B cell (primary cell): ENCODE measurements around the gene FZD2. TPM values are rescaled to one million over a fixed set of nuclear protein-coding genes. Genes with fewer than 3 reads are reported as not detected.
A peak's percentile ranks its signal among the peaks of the same experiment; 100 is the strongest.

Experiments used
- ATAC-seq: fragments of 200-7000 bp; cut with Tn5 transposase; one replicate; pipeline ENCODE4 v1.10.0; 2021; ENCODE audit warnings: low read depth, mild to moderate bottlenecking, moderate number of reproducible peaks, moderate library complexity
- CTCF ChIA-PET: fragments of 350-600 bp; sonication (Branson Sonifier 250); formaldehyde crosslinking; loops from one replicate; lab custom pipeline; 2021; ENCODE audit warnings: antibody characterized with exemption, inconsistent platforms; lab: Charles Lee
- POLR2A ChIA-PET: fragments of 350-600 bp; sonication (Branson Sonifier 250); formaldehyde crosslinking; loops from one replicate; lab custom pipeline; 2021; ENCODE audit warnings: antibody characterized with exemption; lab: Charles Lee
- DNase-seq: peaks from one replicate; pipeline ENCODE4 v3.0.0; 2013
- H2AFZ ChIP-seq: 2 replicates; pipeline ENCODE4 v1.6.1; 2012; ENCODE audit warnings: mild to moderate bottlenecking, low read depth, low read length; ENCODE audit not compliant: insufficient read depth, poor library complexity, severe bottlenecking
- H3K27ac ChIP-seq, 2 donors: 1 replicate in 1 of 2; 2 replicates in 1 of 2; pipeline ENCODE4 v1.5.1; 2012 to 2013; ENCODE audit warnings: low read length in 2 of 2, mild to moderate bottlenecking in 2 of 2, moderate library complexity in 1 of 2
- H3K27me3 ChIP-seq, 4 experiments: fragments of 200-600 bp in 1 of 4; sonication (generic) in 1 of 4; replicated peaks in 1 of 4; 1 replicate in 2 of 4; 2 replicates in 2 of 4; pipeline versions ENCODE4 v1.6.1 to v1.7.0; 2013 to 2016; ENCODE audit warnings: low read length in 3 of 4, mild to moderate bottlenecking in 2 of 4, mixed read lengths in 1 of 4, moderate library complexity in 1 of 4; ENCODE audit not compliant: insufficient read depth in 4 of 4, control insufficient read depth in 3 of 4; ENCODE audit errors: control extremely low read depth in 1 of 4
- H3K36me3 ChIP-seq, 2 experiments: replicated peaks in 1 of 2; 1 replicate in 1 of 2; 2 replicates in 1 of 2; pipeline versions ENCODE4 v1.6.1 to v1.7.1; 2013; ENCODE audit warnings: low read length in 1 of 2; ENCODE audit not compliant: insufficient read depth in 2 of 2, control insufficient read depth in 1 of 2; ENCODE audit errors: control extremely low read depth in 1 of 2, extremely low read depth in 1 of 2
- H3K4me1 ChIP-seq, 2 donors: fragments of 200-600 bp in 1 of 2; sonication (generic) in 1 of 2; 1 replicate in 1 of 2; 2 replicates in 1 of 2; pipeline versions ENCODE4 v1.5.1 to v1.6.1; 2013 to 2017; ENCODE audit warnings: low read length in 2 of 2; ENCODE audit not compliant: control insufficient read depth in 2 of 2, insufficient read depth in 2 of 2
- H3K4me2 ChIP-seq: replicated peaks from 2 replicates; pipeline ENCODE3; 2012; ENCODE audit warnings: mild to moderate bottlenecking, low read depth, low read length; ENCODE audit not compliant: poor library complexity, severe bottlenecking
- H3K4me3 ChIP-seq, 5 experiments: fragments of 200-600 bp in 1 of 5; sonication (generic) in 1 of 5; 1 replicate in 3 of 5; 2 replicates in 2 of 5; pipeline versions ENCODE4 v1.5.1 to v1.7.0; 2011 to 2016; ENCODE audit warnings: low read length in 4 of 5, mild to moderate bottlenecking in 4 of 5, low read depth in 2 of 5, control low read depth in 1 of 5, moderate library complexity in 1 of 5; ENCODE audit not compliant: insufficient read depth in 1 of 5; ENCODE audit errors: control extremely low read depth in 1 of 5, extremely low read depth in 1 of 5
- H3K79me2 ChIP-seq: fragments of 200-600 bp; sonication (generic); one replicate; pipeline ENCODE4 v1.6.0; 2016; ENCODE audit warnings: low read length; ENCODE audit not compliant: control insufficient read depth, insufficient read depth
- H3K9ac ChIP-seq: fragments of 200-600 bp; sonication (generic); 2 replicates; pipeline ENCODE4 v1.6.1; 2017; ENCODE audit warnings: mild to moderate bottlenecking, low read length, moderate library complexity
- H3K9me3 ChIP-seq, 3 donors: one replicate each; pipeline versions ENCODE4 v1.6.1 to v1.7.1; 2013; ENCODE audit warnings: low read length in 2 of 3; ENCODE audit not compliant: control insufficient read depth in 2 of 3, insufficient read depth in 1 of 3; ENCODE audit errors: control extremely low read depth in 1 of 3
- H4K20me1 ChIP-seq: 2 replicates; pipeline ENCODE4 v1.6.0; 2012; ENCODE audit warnings: mild to moderate bottlenecking, low read length; ENCODE audit not compliant: insufficient read depth, control insufficient read depth, poor library complexity, severe bottlenecking
- H3K27ac Mint-ChIP-seq: one replicate; pipeline ENCODE4 v1.8.0; 2021; ENCODE audit warnings: mixed read lengths
- H3K27me3 Mint-ChIP-seq: one replicate; pipeline ENCODE4 v1.8.0; 2021; ENCODE audit warnings: mixed read lengths
- H3K4me1 Mint-ChIP-seq: one replicate; pipeline ENCODE4 v1.8.0; 2021; ENCODE audit warnings: mixed read lengths
- H3K4me3 Mint-ChIP-seq: one replicate; pipeline ENCODE4 v1.8.0; 2021; ENCODE audit warnings: mixed read lengths
- H3K9me3 Mint-ChIP-seq: one replicate; pipeline ENCODE4 v1.8.0; 2022; ENCODE audit warnings: mixed read lengths; ENCODE audit not compliant: insufficient read depth
- EZH2 ChIP-seq: IDR thresholded peaks from 2 replicates; pipeline ENCODE4 v1.6.1; 2012; ENCODE audit warnings: borderline replicate concordance, low read depth, mild to moderate bottlenecking, moderate library complexity, low read length; ENCODE audit not compliant: insufficient read depth, poor library complexity, severe bottlenecking
- WGBS: methylation state at CpG from one replicate; pipeline ENCODE4 v1.1.5; 2013; ENCODE audit warnings: missing lambda C conversion rate; ENCODE audit not compliant: insufficient coverage; 5-methylcytosine and 5-hydroxymethylcytosine counted together
- intact Hi-C: fragments of 100-400 bp; cut with micrococcal nuclease; formaldehyde crosslinking; loops from one replicate; pipeline ENCODE4 v1.10.0; 2022
- polyA plus RNA-seq: library from polyadenylated mRNA; depleted of rRNA; stranded (reverse); fragments of >200 nt; gene quantifications from 2 replicates; pipeline ENCODE4 v1.2.3, GENCODE V29; 2012
- total RNA-seq, 2 donors: library from RNA; stranded (reverse); fragments of 120-200 nt in 1 of 2; gene quantifications; 1 replicate in 1 of 2; 2 replicates in 1 of 2; pipeline versions ENCODE4 v1.2.3 to v1.2.4, GENCODE V29; 2013 to 2022
- TF ChIP-seq, protein P1 (sequence below): fragments of 200-600 bp; IDR thresholded peaks from one replicate; pipeline ENCODE4 v1.8.0; 2022; ENCODE audit warnings: antibody characterized with exemption, mild to moderate bottlenecking

The FZD2 gene
- total and polyA plus RNA-seq, 2 donors (not counting 1 experiment from before 2014, with no cell fraction given): 1.6 to 2.5 TPM

- Histone ChIP-seq H2AFZ (no peak overlapping the region), H3K4me1 (peaks cover 0 to 7% of the 10 kb centered on the region in 2 donors), H3K79me2 (no peaks in the 10 kb centered on the region), H3K9me3 (peaks cover 1 to 5% (median 4%) of the 10 kb centered on the region in 3 donors), H3K9ac (no peak overlapping the region), H3K27me3 (peaks cover 0 to 3% (median 0%) of the 10 kb centered on the region in 4 experiments), H3K36me3 (no peaks in the 10 kb centered on the region), H4K20me1 (no peaks in the 10 kb centered on the region), H3K4me2 (no peak overlapping the region), H3K27ac (no peak overlapping the region), H3K4me3 (no peak overlapping the region)
- Mint-ChIP-seq H3K27me3 (peaks cover 13% of the 10 kb centered on the region), H3K27ac (no peak overlapping the region), H3K4me3 (no peak overlapping the region), H3K9me3 (no peaks in the 10 kb centered on the region), H3K4me1 (peaks cover 9% of the 10 kb centered on the region)
- 90% methylated on average over 3 of the region's 7 CpGs for WGBS
- DNase-seq (no peak), ATAC-seq (no peak)
- CTCF ChIA-PET: interaction anchor here (0.6 to 4.5 kb wide), 8 partner anchors 9 to 668 kb away, joined by 3 to 47 read pairs (median 4); partner anchors contain the start of gene GPATCH8
- TF ChIP-seq EZH2: no peak
- TF ChIP-seq, protein P1, sequence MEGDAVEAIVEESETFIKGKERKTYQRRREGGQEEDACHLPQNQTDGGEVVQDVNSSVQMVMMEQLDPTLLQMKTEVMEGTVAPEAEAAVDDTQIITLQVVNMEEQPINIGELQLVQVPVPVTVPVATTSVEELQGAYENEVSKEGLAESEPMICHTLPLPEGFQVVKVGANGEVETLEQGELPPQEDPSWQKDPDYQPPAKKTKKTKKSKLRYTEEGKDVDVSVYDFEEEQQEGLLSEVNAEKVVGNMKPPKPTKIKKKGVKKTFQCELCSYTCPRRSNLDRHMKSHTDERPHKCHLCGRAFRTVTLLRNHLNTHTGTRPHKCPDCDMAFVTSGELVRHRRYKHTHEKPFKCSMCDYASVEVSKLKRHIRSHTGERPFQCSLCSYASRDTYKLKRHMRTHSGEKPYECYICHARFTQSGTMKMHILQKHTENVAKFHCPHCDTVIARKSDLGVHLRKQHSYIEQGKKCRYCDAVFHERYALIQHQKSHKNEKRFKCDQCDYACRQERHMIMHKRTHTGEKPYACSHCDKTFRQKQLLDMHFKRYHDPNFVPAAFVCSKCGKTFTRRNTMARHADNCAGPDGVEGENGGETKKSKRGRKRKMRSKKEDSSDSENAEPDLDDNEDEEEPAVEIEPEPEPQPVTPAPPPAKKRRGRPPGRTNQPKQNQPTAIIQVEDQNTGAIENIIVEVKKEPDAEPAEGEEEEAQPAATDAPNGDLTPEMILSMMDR: no peak
- POLR2A ChIA-PET: no interaction called here
- intact Hi-C loops: no loop called here
Observed at GRCh38 chr17:44530896-44531418, 26.3 kb upstream of the FZD2 start.

- no peaks in the 10 kb centered on the region for H3K36me3 ChIP-seq
- ATAC-seq (peak; percentile 94), DNase-seq (peak; percentile 88)
- no peak overlapping the region for H3K4me3 ChIP-seq
- no peaks in the 10 kb centered on the region for H3K9me3 Mint-ChIP-seq
- WGBS: 37% methylated on average over 18 of the region's 21 CpGs
- peaks cover 0 to 3% (median 0%) of the 10 kb centered on the region in 4 experiments for H3K27me3 ChIP-seq
- TF ChIP-seq EZH2: no peak
- TF ChIP-seq, protein P1: peak; percentile 96
- H3K27ac Mint-ChIP-seq: no peak overlapping the region
- no peaks in the 10 kb centered on the region for H3K9me3 ChIP-seq
- H3K79me2 ChIP-seq: no peaks in the 10 kb centered on the region
- intact Hi-C loops: loop anchor here (1.0 kb wide), 2 partner anchors 103 to 139 kb away; no protein-coding TSS in a partner anchor
- H3K4me3 Mint-ChIP-seq: no peak overlapping the region
- H3K4me2 ChIP-seq: peak overlapping the region; percentile 14
- ChIA-PET POLR2A (no interaction called here), CTCF (interaction anchor here (0.6 to 4.5 kb wide), 26 partner anchors 10 to 343 kb away, joined by 3 to 72 read pairs (median 5); partner anchors contain the start of genes CCDC43, FZD2 and MEIOC)
- H3K27ac ChIP-seq: no peak overlapping the region
- peaks cover 13% of the 10 kb centered on the region for H3K27me3 Mint-ChIP-seq
- H3K4me1 Mint-ChIP-seq: peaks cover 10% of the 10 kb centered on the region
- H4K20me1 ChIP-seq: no peaks in the 10 kb centered on the region
- H2AFZ ChIP-seq: peak overlapping the region; percentile 60
- peaks cover 0 to 10% of the 10 kb centered on the region in 2 donors for H3K4me1 ChIP-seq
- no peak overlapping the region for H3K9ac ChIP-seq
Observed at GRCh38 chr17:44533533-44534246, 23.6 kb upstream of the FZD2 start.
